Measurements from ENCODE around the gene RLBP1.

GRCh38 chr15:89192766-89193165 is 28.6 kb downstream of the RLBP1 start:
- TF ChIP-seq CTCF (IDR thresholded peaks at IDR 0.05) (no peak), ZFX (IDR thresholded peaks at IDR 0.05; ENCODE audit: borderline replicate concordance) (no peak)
